Heart left ventricle (tissue), 16 donors: ENCODE data around the gene DLX2. TPM values are rescaled to one million over a fixed set of nuclear protein-coding genes. Genes with fewer than 3 reads are reported as not detected.

Source experiments
- ATAC-seq, 4 donors: fragments of 200-7000 bp; cut with Tn5 transposase; one replicate each; pipeline ENCODE4 v1.9.1; 2020 to 2022; ENCODE audit warnings: moderate library complexity in 4 of 4, mild to moderate bottlenecking in 3 of 4, moderate number of reproducible peaks in 1 of 4
- DNase-seq, 5 donors: peaks; one replicate each; pipeline ENCODE4 v3.0.0-alpha.2; 2020
- H3K27ac ChIP-seq, 12 donors: fragments of 200-600 bp; sonication (generic) in 4 of 12; one replicate each; pipeline versions ENCODE4 v1.5.0 to v1.8.0; 2016 to 2022; ENCODE audit warnings: mild to moderate bottlenecking in 2 of 12
- H3K27me3 ChIP-seq, 9 donors: fragments of 200-600 bp; sonication (generic) in 2 of 9; one replicate each; pipeline versions ENCODE4 v1.5.1 to v1.8.0; 2016 to 2022; ENCODE audit warnings: mild to moderate bottlenecking in 3 of 9
- H3K36me3 ChIP-seq, 9 donors: fragments of 200-600 bp; sonication (generic) in 2 of 9; one replicate each; pipeline versions ENCODE4 v1.5.0 to v1.8.0; 2018 to 2022; ENCODE audit warnings: mild to moderate bottlenecking in 2 of 9
- H3K4me1 ChIP-seq, 12 donors: fragments of 200-600 bp; sonication (generic) in 4 of 12; one replicate each; pipeline versions ENCODE4 v1.5.0 to v1.8.0; 2016 to 2022; ENCODE audit warnings: mild to moderate bottlenecking in 3 of 12
- H3K4me3 ChIP-seq, 12 donors: fragments of 200-600 bp; sonication (generic) in 4 of 12; one replicate each; pipeline versions ENCODE4 v1.5.0 to v1.8.0; 2017 to 2022; ENCODE audit warnings: mild to moderate bottlenecking in 9 of 12, moderate library complexity in 4 of 12
- H3K9me3 ChIP-seq, 12 donors: fragments of 200-600 bp; sonication (generic) in 4 of 12; one replicate each; pipeline versions ENCODE4 v1.5.0 to v1.8.0; 2016 to 2022; ENCODE audit warnings: mild to moderate bottlenecking in 1 of 12
- POLR2A ChIP-seq, 2 donors: fragments of 450-650 bp; IDR thresholded peaks; one replicate each; pipeline ENCODE4 v1.6.1; 2017; ENCODE audit warnings: antibody characterized with exemption in 2 of 2, mild to moderate bottlenecking in 2 of 2, moderate library complexity in 2 of 2
- WGBS, 4 donors: extraction: QIAGEN DNeasy Blood & Tissue Kit in 2 of 4; methylation state at CpG; one replicate each; pipeline versions ENCODE4 v1.1.5 to v1.1.7; 2013 to 2018; 5-methylcytosine and 5-hydroxymethylcytosine counted together
- intact Hi-C, 10 donors: fragments of 100-400 bp; cut with DNase I; formaldehyde crosslinking; loops; one replicate each; pipeline versions ENCODE4 v1.11.1 to v1.14.2; 2022
- polyA plus RNA-seq, 2 donors: library from polyadenylated mRNA; stranded (reverse); fragments of 200-250 nt; gene quantifications; one replicate each; pipeline ENCODE4 v1.2.3, GENCODE V29; 2013
- total RNA-seq, 9 donors: library from RNA; depleted of rRNA in 2 of 9; stranded (reverse); fragments of >200 nt in 2 of 9; fragmentation: NEBNext Ultra II Directional in 3 of 9; extraction: Animal tissue kit (Norgen Biotek cat#: 25700) in 3 of 9; gene quantifications; one replicate each; pipeline versions ENCODE4 v1.1.0 to v1.2.4, GENCODE V29; 2016 to 2023
- TF ChIP-seq, protein P1 (sequence below), 12 donors: fragments of 200-600 bp; sonication (generic) in 4 of 12; IDR thresholded peaks; one replicate each; pipeline versions ENCODE4 v1.5.0 to v1.8.0; 2018 to 2022; ENCODE audit warnings: antibody characterized with exemption in 12 of 12, mild to moderate bottlenecking in 5 of 12
- donor health status: ischemic (EF 13 %, LVEDD 7.1; RV severe dilation, severe dysfunction).
- donor health status: healthy with polysubstance abuse.
- donor health status: DM: no; HTN: yes; CAD: no.
- donor health status: DM: no; HTN: no; CAD: no.
- donor health status: ischemic (EF 25% LVEDD 6.9; RV normal size, moderate dysfunction).
- donor health status: ischemic (EF 25% LVEDD 5.7; RV mildly dilated, moderate dysfunction).
- donor health status: healthy.
- donor health status: DM: yes; HTN: yes; CAD: no.
- donor health status: ischemic (EF 35%, LVEDD 5.7; RV mildly dilated, moderate dysfunction).
- donor health status: nonischemic (EF 11% LVEDD 7.7; RV severe dilation, severe dysfunction).
- donor health status: DM: yes; HTN: yes; CAD: no.
- donor health status: PGD.
- donor health status: ischemic (EF 29% LVEDD 5.4; RV normal size, mild dysfunction).
- donor health status: nonischemic (EF 23%, LVEDD 6.1; RV moderate dilation, normal function).

DLX2 gene
- total and polyA plus RNA-seq, 11 donors, result not detected

DNA sequence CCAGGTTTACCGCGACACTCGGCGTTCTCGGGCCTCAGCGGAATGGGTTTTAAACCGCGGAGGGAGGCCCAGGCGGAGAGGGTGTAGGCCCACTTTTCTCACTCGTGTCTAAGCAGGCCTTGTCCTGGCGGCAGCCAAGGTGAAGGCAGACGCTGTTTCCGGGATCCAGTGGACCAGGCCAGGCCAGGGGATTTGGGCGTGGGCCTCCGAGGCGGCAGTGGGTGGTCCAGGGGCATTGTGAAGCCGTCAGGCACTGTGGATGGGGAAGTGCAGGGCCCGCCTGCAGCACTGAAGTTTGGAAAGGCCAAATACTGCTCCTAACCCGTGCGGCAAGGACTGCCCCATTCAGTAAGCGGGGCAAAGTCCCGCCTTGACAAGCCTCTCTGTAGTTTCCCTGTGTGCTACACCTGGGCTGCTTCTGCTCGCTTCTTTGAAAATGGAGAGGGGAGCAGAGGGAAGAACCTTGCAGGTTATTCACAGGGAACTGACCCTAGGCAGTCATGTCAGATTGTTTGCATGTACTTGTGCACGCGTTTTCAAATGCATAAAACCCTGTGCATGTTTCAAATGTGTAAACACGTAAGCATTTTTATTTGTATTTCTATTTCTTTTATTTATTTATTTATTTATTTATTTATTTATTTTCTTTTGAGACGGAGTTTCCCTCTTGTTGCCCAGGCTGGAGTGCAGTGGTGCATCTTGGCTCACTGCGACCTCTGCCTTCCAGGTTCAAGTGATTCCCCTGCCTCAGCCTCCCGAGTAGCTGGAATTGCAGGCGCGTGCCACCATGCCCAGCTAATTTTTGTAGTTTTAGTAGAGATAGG, 7.5 kb upstream of the DLX2 start:
- no peak for TF ChIP-seq POLR2A (IDR thresholded peaks at IDR 0.05)
- TF ChIP-seq, protein P1, sequence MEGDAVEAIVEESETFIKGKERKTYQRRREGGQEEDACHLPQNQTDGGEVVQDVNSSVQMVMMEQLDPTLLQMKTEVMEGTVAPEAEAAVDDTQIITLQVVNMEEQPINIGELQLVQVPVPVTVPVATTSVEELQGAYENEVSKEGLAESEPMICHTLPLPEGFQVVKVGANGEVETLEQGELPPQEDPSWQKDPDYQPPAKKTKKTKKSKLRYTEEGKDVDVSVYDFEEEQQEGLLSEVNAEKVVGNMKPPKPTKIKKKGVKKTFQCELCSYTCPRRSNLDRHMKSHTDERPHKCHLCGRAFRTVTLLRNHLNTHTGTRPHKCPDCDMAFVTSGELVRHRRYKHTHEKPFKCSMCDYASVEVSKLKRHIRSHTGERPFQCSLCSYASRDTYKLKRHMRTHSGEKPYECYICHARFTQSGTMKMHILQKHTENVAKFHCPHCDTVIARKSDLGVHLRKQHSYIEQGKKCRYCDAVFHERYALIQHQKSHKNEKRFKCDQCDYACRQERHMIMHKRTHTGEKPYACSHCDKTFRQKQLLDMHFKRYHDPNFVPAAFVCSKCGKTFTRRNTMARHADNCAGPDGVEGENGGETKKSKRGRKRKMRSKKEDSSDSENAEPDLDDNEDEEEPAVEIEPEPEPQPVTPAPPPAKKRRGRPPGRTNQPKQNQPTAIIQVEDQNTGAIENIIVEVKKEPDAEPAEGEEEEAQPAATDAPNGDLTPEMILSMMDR (IDR thresholded peaks at IDR 0.05), result no peak
- ATAC-seq, result no peak
- Histone ChIP-seq H3K36me3 (no peaks in the 10 kb centered on the region), H3K4me3 (no peak overlapping the region), H3K9me3 (no peaks in the 10 kb centered on the region), H3K4me1 (peaks cover 0 to 25% (median 6%) of the 10 kb centered on the region in 12 donors), H3K27ac (no peak overlapping the region), H3K27me3 (peaks cover 35 to 85% (median 51%) of the 10 kb centered on the region in 9 donors)
- intact Hi-C loops, result loop anchor here (5.0 to 10.0 kb wide), 9 partner anchors 185 to 538 kb away; partner anchors contain the start of gene HAT1 (in 1 of the 10)
- DNase-seq, result no peak
- WGBS, 4 donors, result 44 to 66% (median 60%) methylated on average over 21 to 31 of the region's 31 CpGs

DNA sequence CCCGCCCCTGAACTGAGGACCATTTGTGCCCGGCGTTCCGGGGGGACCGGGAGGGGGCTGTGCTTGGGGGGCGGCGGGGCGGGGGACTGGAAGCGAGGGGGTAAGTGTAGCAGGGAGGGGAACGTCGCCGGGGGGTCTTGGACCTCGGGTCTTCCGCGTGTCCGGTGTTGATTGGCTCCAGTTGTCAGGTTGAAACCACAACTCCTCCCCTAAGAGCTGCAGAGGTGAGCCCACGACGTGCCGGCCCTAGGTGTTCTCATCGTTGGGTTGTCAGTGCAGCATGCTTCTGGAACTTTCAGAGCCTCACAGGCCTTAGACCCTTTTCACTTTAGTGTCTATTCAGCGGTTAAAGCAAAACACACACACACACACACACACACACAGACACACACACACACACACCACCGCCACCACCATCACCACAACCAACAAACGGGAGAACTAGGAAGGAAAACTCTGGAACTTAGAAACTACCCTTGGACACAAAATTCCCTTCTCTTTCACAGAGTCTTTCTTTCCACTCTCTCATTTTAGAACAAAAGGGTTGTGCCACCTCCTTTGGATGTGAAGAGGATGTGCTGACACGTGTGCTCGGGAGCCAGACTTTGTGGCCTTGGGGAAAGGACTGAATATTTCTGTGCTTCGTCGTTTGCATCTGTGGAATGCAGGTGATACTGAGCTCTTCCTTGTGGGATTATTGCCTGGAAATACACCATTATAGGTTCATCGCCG, 6.7 kb upstream of the DLX2 start:
- intact Hi-C loops, result loop anchor here in 9 of 10 donors (5.0 to 10.0 kb wide), 8 partner anchors 185 to 535 kb away; partner anchors contain the start of gene HAT1 (in 1 of the 9)
- DNase-seq, result no peak

DNA sequence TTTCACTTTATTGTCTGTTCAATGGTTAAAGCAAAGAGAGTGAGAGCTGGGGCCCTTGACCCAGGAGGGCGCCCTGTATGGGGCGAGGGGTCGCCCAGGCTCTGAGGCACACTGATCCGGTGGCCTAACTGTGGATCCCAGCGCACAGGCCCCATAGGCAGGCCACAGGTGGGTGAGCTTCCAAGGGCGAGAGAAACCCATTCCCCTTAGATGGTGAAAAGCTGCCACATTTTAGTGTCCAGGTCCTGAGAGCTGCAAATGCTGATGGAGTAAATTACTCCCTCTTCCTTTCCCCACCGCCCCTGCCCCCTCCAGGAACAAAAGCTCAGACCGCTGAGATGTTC, 5.9 kb upstream of the DLX2 start:
- Histone ChIP-seq H3K27ac (no peak overlapping the region), H3K4me3 (no peak overlapping the region), H3K36me3 (no peaks in the 10 kb centered on the region), H3K4me1 (peaks cover 0 to 32% (median 7%) of the 10 kb centered on the region in 12 donors), H3K9me3 (no peaks in the 10 kb centered on the region), H3K27me3 (peaks cover 42 to 89% (median 67%) of the 10 kb centered on the region in 9 donors)
- WGBS, 4 donors, result 23 to 31% (median 27%) methylated on average over 8 of the region's 8 CpGs
- no peak for DNase-seq
- no peak for ATAC-seq
- intact Hi-C loops, result loop anchor here in 9 of 10 donors (5.0 to 10.0 kb wide), 8 partner anchors 184 to 534 kb away; partner anchors contain the start of gene HAT1 (in 1 of the 9)
- TF ChIP-seq POLR2A (IDR thresholded peaks at IDR 0.05), result no peak
- TF ChIP-seq, protein P1 (IDR thresholded peaks at IDR 0.05), result no peak

More for the DNA sequence above, 6.7 kb upstream of the DLX2 start:
- TF ChIP-seq, protein P1 (IDR thresholded peaks at IDR 0.05), result no peak
- TF ChIP-seq POLR2A (IDR thresholded peaks at IDR 0.05), result no peak
- H3K27me3 ChIP-seq, result peaks cover 41 to 86% (median 58%) of the 10 kb centered on the region in 9 donors
- H3K9me3 ChIP-seq, result no peaks in the 10 kb centered on the region
- no peak for ATAC-seq
- no peak overlapping the region for H3K4me3 ChIP-seq
- no peaks in the 10 kb centered on the region for H3K36me3 ChIP-seq
- whole genome bisulfite sequencing, 4 donors, result 22 to 35% (median 28%) methylated on average over 28 to 29 of the region's 29 CpGs
- H3K4me1 ChIP-seq, result peaks cover 0 to 25% (median 6%) of the 10 kb centered on the region in 12 donors
- no peak overlapping the region for H3K27ac ChIP-seq
